Measurements from ENCODE around the gene ACAP3.
A peak's percentile ranks its signal among the peaks of the same experiment; 100 is the strongest.

- TF ChIP-seq PKNOX1 (IDR thresholded peaks at IDR 0.05) (no peak), L3MBTL2 (conservative IDR thresholded peaks at IDR 0.05) (no peak), ZNF384 (IDR thresholded peaks at IDR 0.05) (no peak), BHLHE40 (IDR thresholded peaks at IDR 0.05; ENCODE audit: borderline replicate concordance) (no peak), CTBP1 (IDR thresholded peaks at IDR 0.05; ENCODE audit: borderline replicate concordance) (no peak), SUZ12 (IDR thresholded peaks at IDR 0.05) (no peak), HDGF (IDR thresholded peaks at IDR 0.05; ENCODE audit: borderline replicate concordance) (peak; percentile 85; the same call in 1 of the 2 replicates), SP1 (IDR thresholded peaks at IDR 0.05) (no peak), ELF4 (IDR thresholded peaks at IDR 0.05) (no peak), TARDBP (IDR thresholded peaks at IDR 0.05) (no peak), FOXM1 (IDR thresholded peaks at IDR 0.05; ENCODE audit: borderline replicate concordance) (no peak)
Observed at GRCh38 chr1:1291548-1292441, 15.9 kb downstream of the ACAP3 start.

Measured in HEK293T (cell line).